Effector memory CD8-positive, alpha-beta T cell (primary cell): Measurements from ENCODE around the gene DYSF.
A peak's percentile ranks its signal among the peaks of the same experiment; 100 is the strongest.

Source experiments
- ATAC-seq: fragments of 150-1000 bp; cut with Tn5 transposase; replicated peaks from 2 replicates; pipeline ENCODE4 v1.10.0; 2021; ENCODE audit warnings: mild to moderate bottlenecking, moderate library complexity
- DNase-seq, 3 experiments: peaks; one replicate each; pipeline ENCODE4 v3.0.0; 2021
- H3K27ac Mint-ChIP-seq, 2 donors: one replicate each; pipeline ENCODE4 v1.8.0; 2022; ENCODE audit warnings: mild to moderate bottlenecking in 2 of 2, mixed read lengths in 2 of 2, moderate library complexity in 2 of 2
- H3K27me3 Mint-ChIP-seq, 2 donors: one replicate each; pipeline ENCODE4 v1.8.0; 2022; ENCODE audit warnings: mixed read lengths in 2 of 2
- H3K36me3 Mint-ChIP-seq: one replicate; pipeline ENCODE4 v1.8.0; 2022; ENCODE audit warnings: mild to moderate bottlenecking, moderate library complexity, mixed read lengths; ENCODE audit not compliant: insufficient read depth
- H3K4me1 Mint-ChIP-seq, 2 donors: one replicate each; pipeline ENCODE4 v1.8.0; 2022; ENCODE audit warnings: low read depth in 2 of 2, mixed read lengths in 2 of 2
- H3K4me3 Mint-ChIP-seq, 2 donors: one replicate each; pipeline ENCODE4 v1.8.0; 2022; ENCODE audit warnings: mild to moderate bottlenecking in 2 of 2, mixed read lengths in 2 of 2, moderate library complexity in 2 of 2
- H3K9me3 Mint-ChIP-seq, 2 donors: one replicate each; pipeline ENCODE4 v1.8.0; 2022; ENCODE audit warnings: mixed read lengths in 2 of 2

DYSF gene

DNA sequence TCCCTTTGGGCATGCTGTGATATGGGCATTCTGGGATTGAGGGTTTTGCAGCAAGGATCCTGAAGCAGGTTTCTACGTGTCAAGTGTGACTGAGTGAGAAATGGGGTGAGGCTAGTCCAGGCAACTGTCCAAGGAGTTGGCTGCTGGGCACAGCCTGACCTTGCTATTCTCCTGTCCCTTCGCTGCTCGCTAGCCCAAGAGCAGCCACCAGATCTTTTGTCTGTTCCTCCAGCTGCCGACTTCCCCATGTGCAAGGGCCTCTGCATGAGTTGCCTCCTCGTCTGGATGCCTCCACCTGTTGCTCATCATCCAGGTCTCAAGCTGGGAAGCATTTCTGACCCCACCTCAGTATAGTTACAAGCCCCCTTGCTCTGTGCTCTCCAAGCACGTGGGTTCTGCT, 71.1 kb downstream of the DYSF start:
- H3K27me3 Mint-ChIP-seq = peaks cover 48 to 71% of the 10 kb centered on the region in 2 donors
- H3K36me3 Mint-ChIP-seq = no peaks in the 10 kb centered on the region
- ATAC-seq = no peak
- no peaks in the 10 kb centered on the region for H3K4me1 Mint-ChIP-seq
- no peaks in the 10 kb centered on the region for H3K9me3 Mint-ChIP-seq
- no peak overlapping the region for H3K27ac Mint-ChIP-seq
- no peak overlapping the region for H3K4me3 Mint-ChIP-seq
- DNase-seq = no peak

DNA sequence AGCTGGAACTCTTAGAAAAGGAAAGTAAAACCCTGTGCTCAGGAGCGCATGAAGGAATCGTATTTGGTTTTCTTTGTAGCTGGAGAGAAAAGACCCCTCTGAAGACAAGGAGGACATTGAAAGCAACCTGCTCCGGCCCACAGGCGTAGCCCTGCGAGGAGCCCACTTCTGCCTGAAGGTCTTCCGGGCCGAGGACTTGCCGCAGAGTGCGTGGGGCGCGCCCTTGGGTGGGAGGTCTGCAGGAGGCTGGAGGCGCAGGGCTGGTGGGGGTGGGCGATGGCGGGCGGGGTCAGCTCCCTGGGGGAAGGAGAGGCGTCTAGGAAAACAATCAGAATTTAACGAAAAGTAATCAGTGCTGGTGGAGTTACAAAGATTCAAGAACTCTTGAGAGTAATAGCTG, 72.8 kb downstream of the DYSF start:
- no peak overlapping the region for H3K27ac Mint-ChIP-seq
- H3K4me1 Mint-ChIP-seq = no peaks in the 10 kb centered on the region
- no peaks in the 10 kb centered on the region for H3K9me3 Mint-ChIP-seq
- peaks cover 58 to 86% of the 10 kb centered on the region in 2 donors for H3K27me3 Mint-ChIP-seq
- no peak overlapping the region for H3K4me3 Mint-ChIP-seq
- H3K36me3 Mint-ChIP-seq = no peaks in the 10 kb centered on the region
- ATAC-seq = no peak
- no peak for DNase-seq

DNA sequence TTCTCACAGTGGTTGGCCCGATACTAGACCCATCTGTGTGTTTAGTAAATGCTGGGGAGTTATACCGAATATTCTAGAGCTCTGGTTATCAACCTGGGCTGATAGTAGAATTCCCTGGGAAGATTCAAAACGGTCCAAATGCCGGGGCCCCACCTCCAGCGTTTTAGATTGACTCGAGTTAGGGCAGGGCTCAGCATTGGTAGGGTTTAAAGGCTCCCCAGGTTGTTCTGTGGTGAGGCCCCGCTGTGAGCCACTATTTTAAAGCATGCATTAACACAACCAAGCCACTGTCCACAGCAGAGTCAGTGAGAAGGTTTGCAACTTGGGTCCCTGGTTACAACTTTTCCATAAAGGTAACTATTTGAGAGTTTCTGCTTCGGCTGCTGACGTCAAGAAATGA, 73.6 kb downstream of the DYSF start:
- Mint-ChIP-seq H3K4me3 (no peak overlapping the region), H3K9me3 (no peaks in the 10 kb centered on the region), H3K36me3 (no peaks in the 10 kb centered on the region), H3K4me1 (no peaks in the 10 kb centered on the region), H3K27ac (no peak overlapping the region), H3K27me3 (peaks cover 59 to 82% of the 10 kb centered on the region in 2 donors)
- ATAC-seq = no peak
- no peak for DNase-seq

- no peaks in the 10 kb centered on the region for H3K4me1 Mint-ChIP-seq
- no peaks in the 10 kb centered on the region for H3K36me3 Mint-ChIP-seq
- ATAC-seq (no peak), DNase-seq (no peak)
- H3K4me3 Mint-ChIP-seq = no peak overlapping the region
- H3K27ac Mint-ChIP-seq = no peak overlapping the region
- peaks cover 55 to 82% of the 10 kb centered on the region in 2 donors for H3K27me3 Mint-ChIP-seq
- no peaks in the 10 kb centered on the region for H3K9me3 Mint-ChIP-seq
These were observed 74.8 kb downstream of the DYSF start for GRCh38 chr2:71528131-71528591.

GRCh38 chr2:71528749-71529148, 75.4 kb downstream of the DYSF start:
- ATAC-seq (no peak), DNase-seq (no peak)
- no peaks in the 10 kb centered on the region for H3K4me1 Mint-ChIP-seq
- H3K27me3 Mint-ChIP-seq = peaks cover 53 to 82% of the 10 kb centered on the region in 2 donors
- no peaks in the 10 kb centered on the region for H3K36me3 Mint-ChIP-seq
- no peaks in the 10 kb centered on the region for H3K9me3 Mint-ChIP-seq
- no peak overlapping the region for H3K4me3 Mint-ChIP-seq
- no peak overlapping the region for H3K27ac Mint-ChIP-seq

DNA sequence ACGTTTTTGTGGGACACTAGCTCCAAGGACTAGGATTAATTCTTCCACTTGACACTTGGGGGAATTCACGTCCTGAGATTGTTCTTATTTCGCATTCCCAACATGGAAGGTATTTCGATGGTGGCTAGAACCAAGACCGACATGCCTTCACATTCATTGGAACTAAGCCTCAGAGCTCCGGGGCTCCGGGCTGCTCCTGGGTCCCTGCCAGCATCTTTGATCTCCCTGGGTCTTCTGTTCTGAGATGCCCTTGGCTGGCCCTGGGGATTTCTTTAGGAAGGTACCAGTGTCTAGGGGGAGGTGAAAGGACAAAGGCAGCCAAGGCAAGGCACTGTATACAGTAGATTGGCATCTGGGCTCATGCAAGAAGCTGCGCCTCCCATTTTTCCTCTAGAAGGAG, 76.8 kb downstream of the DYSF start:
- H3K4me3 Mint-ChIP-seq = no peak overlapping the region
- DNase-seq (no peak), ATAC-seq (no peak)
- H3K27ac Mint-ChIP-seq = no peak overlapping the region
- H3K27me3 Mint-ChIP-seq = peaks cover 42 to 82% of the 10 kb centered on the region in 2 donors
- no peaks in the 10 kb centered on the region for H3K9me3 Mint-ChIP-seq
- H3K4me1 Mint-ChIP-seq = no peaks in the 10 kb centered on the region
- no peaks in the 10 kb centered on the region for H3K36me3 Mint-ChIP-seq

GRCh38 chr2:71530641-71531332, 77.4 kb downstream of the DYSF start:
- Mint-ChIP-seq H3K27ac (no peak overlapping the region), H3K4me1 (no peaks in the 10 kb centered on the region), H3K36me3 (no peaks in the 10 kb centered on the region), H3K27me3 (peaks cover 42 to 82% of the 10 kb centered on the region in 2 donors), H3K9me3 (no peaks in the 10 kb centered on the region), H3K4me3 (no peak overlapping the region)
- no peak for DNase-seq
- ATAC-seq = no peak

DNA sequence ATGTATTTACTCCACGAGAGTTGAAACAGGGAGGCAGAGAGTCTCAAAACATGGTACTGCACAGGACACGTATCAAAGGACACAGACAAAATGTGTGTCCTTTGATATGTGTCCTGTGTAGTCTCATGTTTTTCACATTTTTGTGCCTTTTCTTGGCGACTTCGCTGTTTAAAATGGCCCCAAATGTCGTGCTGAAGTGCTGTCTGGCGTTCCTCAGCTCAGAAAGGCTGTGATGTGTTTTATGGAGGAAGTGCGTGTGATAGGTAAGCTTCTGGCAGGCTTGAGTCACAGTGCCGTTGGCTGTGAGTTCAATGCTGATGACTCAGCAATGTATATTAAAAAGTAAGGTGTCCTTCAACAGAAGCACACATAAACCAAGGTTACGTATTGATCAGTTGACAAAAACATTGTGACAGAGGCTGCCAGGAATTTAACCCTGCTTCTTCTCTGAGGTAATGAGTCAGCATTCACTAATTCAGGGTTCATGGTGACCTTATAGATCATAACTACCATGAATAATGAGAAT, 78.2 kb downstream of the DYSF start:
- no peaks in the 10 kb centered on the region for H3K4me1 Mint-ChIP-seq
- DNase-seq = no peak
- H3K9me3 Mint-ChIP-seq = no peaks in the 10 kb centered on the region
- no peaks in the 10 kb centered on the region for H3K36me3 Mint-ChIP-seq
- H3K27me3 Mint-ChIP-seq = peaks cover 44 to 86% of the 10 kb centered on the region in 2 donors
- H3K27ac Mint-ChIP-seq = no peak overlapping the region
- no peak overlapping the region for H3K4me3 Mint-ChIP-seq
- ATAC-seq = no peak

GRCh38 chr2:71532327-71532726, 79.0 kb downstream of the DYSF start:
- no peak for DNase-seq
- H3K36me3 Mint-ChIP-seq = no peaks in the 10 kb centered on the region
- no peak overlapping the region for H3K27ac Mint-ChIP-seq
- peaks cover 44 to 89% of the 10 kb centered on the region in 2 donors for H3K27me3 Mint-ChIP-seq
- no peaks in the 10 kb centered on the region for H3K9me3 Mint-ChIP-seq
- no peak for ATAC-seq
- no peaks in the 10 kb centered on the region for H3K4me1 Mint-ChIP-seq
- no peak overlapping the region for H3K4me3 Mint-ChIP-seq

- H3K27ac Mint-ChIP-seq = no peak overlapping the region
- DNase-seq (no peak), ATAC-seq (no peak)
- peaks cover 3 to 6% of the 10 kb centered on the region in 2 donors for H3K4me1 Mint-ChIP-seq
- H3K9me3 Mint-ChIP-seq = no peaks in the 10 kb centered on the region
- peaks cover 32 to 73% of the 10 kb centered on the region in 2 donors for H3K27me3 Mint-ChIP-seq
- H3K4me3 Mint-ChIP-seq = no peak overlapping the region
- H3K36me3 Mint-ChIP-seq = no peaks in the 10 kb centered on the region
These were observed 80.8 kb downstream of the DYSF start for GRCh38 chr2:71534201-71534600.

- Mint-ChIP-seq H3K27me3 (peaks cover 25 to 66% of the 10 kb centered on the region in 2 donors), H3K4me1 (peaks cover 5 to 7% of the 10 kb centered on the region in 2 donors), H3K4me3 (no peak overlapping the region), H3K27ac (no peak overlapping the region), H3K36me3 (no peaks in the 10 kb centered on the region), H3K9me3 (no peaks in the 10 kb centered on the region)
- no peak for DNase-seq
- no peak for ATAC-seq
These were observed 81.5 kb downstream of the DYSF start for GRCh38 chr2:71534826-71535225.

DNA sequence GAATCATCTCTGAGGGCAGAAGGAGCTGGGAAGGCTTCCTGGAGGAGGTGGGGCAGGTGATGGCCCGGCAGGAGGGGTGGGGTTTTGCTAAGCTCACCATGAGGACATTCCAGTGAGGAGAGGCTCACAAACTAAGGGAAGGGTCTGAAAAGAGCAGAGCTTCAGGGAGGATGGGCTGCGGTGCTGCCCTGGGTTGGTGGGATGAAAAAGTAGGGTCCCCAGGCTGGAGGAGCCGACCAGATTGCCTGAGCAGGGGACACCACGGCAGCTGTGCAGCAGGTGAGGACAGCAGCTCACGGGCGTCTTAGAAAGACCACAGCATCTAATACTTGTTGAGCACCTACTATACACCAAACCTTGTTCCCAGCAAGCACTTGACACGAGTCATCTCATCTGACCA, 82.2 kb downstream of the DYSF start:
- peaks cover 5 to 7% of the 10 kb centered on the region in 2 donors for H3K4me1 Mint-ChIP-seq
- peaks cover 24 to 59% of the 10 kb centered on the region in 2 donors for H3K27me3 Mint-ChIP-seq
- no peak for ATAC-seq
- no peaks in the 10 kb centered on the region for H3K36me3 Mint-ChIP-seq
- H3K9me3 Mint-ChIP-seq = no peaks in the 10 kb centered on the region
- H3K4me3 Mint-ChIP-seq = no peak overlapping the region
- no peak overlapping the region for H3K27ac Mint-ChIP-seq
- no peak for DNase-seq

DNA sequence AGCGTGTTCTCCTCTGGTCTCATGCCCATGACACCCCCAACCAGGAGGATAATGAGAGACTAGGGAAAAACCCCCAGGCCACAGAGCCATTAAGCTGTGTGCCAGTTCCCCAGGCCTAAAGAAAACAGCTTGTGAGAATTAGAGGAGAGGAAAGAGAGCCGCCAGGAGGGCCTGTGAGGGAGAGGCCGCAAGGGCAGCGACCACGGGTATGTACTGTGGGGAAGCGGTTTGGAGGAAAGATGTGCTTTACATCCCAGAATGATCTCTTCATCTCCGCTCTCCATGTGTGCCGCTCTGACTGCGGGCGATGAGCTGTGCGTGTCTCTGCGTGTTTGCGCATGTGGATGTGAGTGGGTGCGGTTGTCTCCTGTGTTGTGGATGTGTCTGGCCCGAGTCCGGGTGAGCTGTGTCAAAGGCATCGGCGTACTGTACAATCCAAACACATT, 82.9 kb downstream of the DYSF start:
- Mint-ChIP-seq H3K27me3 (peaks cover 18 to 52% of the 10 kb centered on the region in 2 donors), H3K4me1 (peaks cover 5 to 7% of the 10 kb centered on the region in 2 donors), H3K36me3 (no peaks in the 10 kb centered on the region), H3K9me3 (no peaks in the 10 kb centered on the region), H3K27ac (no peak overlapping the region), H3K4me3 (no peak overlapping the region)
- no peak for ATAC-seq
- no peak for DNase-seq

- H3K27ac Mint-ChIP-seq = peak overlapping the region in 1 of 2 donors; percentile 87
- ATAC-seq = no peak
- H3K4me3 Mint-ChIP-seq = peak overlapping the region in 1 of 2 donors; percentile 27
These were observed 84.9 kb downstream of the DYSF start for GRCh38 chr2:71538241-71538640.

More at GRCh38 chr2:71538241-71538640, 84.9 kb downstream of the DYSF start:
- H3K4me1 Mint-ChIP-seq = peaks cover 5 to 7% of the 10 kb centered on the region in 2 donors
- H3K36me3 Mint-ChIP-seq = no peaks in the 10 kb centered on the region
- peaks cover 12 to 36% of the 10 kb centered on the region in 2 donors for H3K27me3 Mint-ChIP-seq
- H3K9me3 Mint-ChIP-seq = no peaks in the 10 kb centered on the region
- no peak for DNase-seq
